Panc1 (cell line): ENCODE results near the gene ARSG. TPM values are rescaled to one million over a fixed set of nuclear protein-coding genes. Genes with fewer than 3 reads are reported as not detected.

Source experiments
- ATAC-seq: fragments of 200-7000 bp; cut with Tn5 transposase; 2 replicates; pipeline ENCODE4 v1.9.1; 2020; ENCODE audit warnings: mild to moderate bottlenecking, moderate library complexity
- BruUV-seq: library from RNA; stranded (reverse); fragments of 400-500 nt; replicated peaks from 2 replicates; lab custom pipeline; 2021; lab: Mats Ljungman, UMichigan
- CTCF ChIA-PET: fragments of 300-600 bp; sonication (Branson Sonifier 250); formaldehyde crosslinking; loops from one replicate; lab custom pipeline; 2022; ENCODE audit warnings: antibody characterized with exemption; lab: Charles Lee
- POLR2A ChIA-PET: fragments of 300-600 bp; sonication (Branson Sonifier 250); formaldehyde crosslinking; loops from one replicate; lab custom pipeline; 2022; ENCODE audit warnings: antibody characterized with exemption; lab: Charles Lee
- DNase-seq: peaks from one replicate; pipeline ENCODE4 v3.0.0-alpha.2; 2010; ENCODE audit warnings: low read depth, low spot score
- H3K27ac ChIP-seq: 2 replicates; pipeline ENCODE4 v1.5.1; 2011; ENCODE audit warnings: mild to moderate bottlenecking, low read length, inconsistent platforms
- H3K27me3 ChIP-seq: fragments of 200-500 bp; sonication (Bioruptor generic); 2 replicates; pipeline ENCODE4 v1.6.0; 2014; ENCODE audit warnings: low read length, inconsistent platforms; ENCODE audit not compliant: control insufficient read depth, insufficient read depth
- H3K36me3 ChIP-seq: fragments of 200-500 bp; sonication (Bioruptor generic); 2 replicates; pipeline ENCODE4 v1.5.1; 2014; ENCODE audit warnings: inconsistent platforms, mild to moderate bottlenecking, low read length, moderate library complexity; ENCODE audit not compliant: control insufficient read depth, insufficient read depth
- H3K4me1 ChIP-seq: 2 replicates; pipeline ENCODE4 v1.5.1; 2011; ENCODE audit warnings: inconsistent platforms, mild to moderate bottlenecking, low read length, moderate library complexity; ENCODE audit not compliant: control insufficient read depth, insufficient read depth
- H3K4me3 ChIP-seq, 2 experiments: 2 replicates each; pipeline ENCODE4 v1.5.1; 2011 to 2012; ENCODE audit warnings: low read depth in 2 of 2, low read length in 2 of 2, mild to moderate bottlenecking in 2 of 2, inconsistent platforms in 1 of 2, moderate library complexity in 1 of 2
- H3K9me3 ChIP-seq: fragments of 200-500 bp; sonication (Bioruptor generic); 2 replicates; pipeline ENCODE4 v1.5.1; 2014; ENCODE audit warnings: low read depth, mild to moderate bottlenecking, inconsistent platforms, low read length, moderate library complexity; ENCODE audit not compliant: control insufficient read depth, insufficient read depth
- CTCF ChIP-seq: fragments of 450-650 bp; IDR thresholded peaks from 2 replicates; pipeline ENCODE4 v1.5.1; 2017; ENCODE audit warnings: mild to moderate bottlenecking
- POLR2AphosphoS5 ChIP-seq: IDR thresholded peaks from 2 replicates; pipeline ENCODE4 v1.6.1; 2012; ENCODE audit warnings: mild to moderate bottlenecking, low read depth, low read length, moderate library complexity
- SIN3A ChIP-seq: IDR thresholded peaks from 2 replicates; pipeline ENCODE4 v1.6.1; 2012; ENCODE audit warnings: low read depth, mild to moderate bottlenecking, low read length, moderate library complexity, borderline replicate concordance; ENCODE audit not compliant: insufficient read depth
- TCF7L2 ChIP-seq: IDR thresholded peaks from 2 replicates; pipeline ENCODE4 v1.6.1; 2011; ENCODE audit warnings: mild to moderate bottlenecking, low read depth, low read length, inconsistent platforms
- in situ Hi-C: cut with HindIII; loops from 2 replicates; pipeline ENCODE4 v1.10.0; 2016; ENCODE audit warnings: low sequenced_read_pairs, low pct_unique_long_range_greater_than_20kb
- intact Hi-C: fragments of 100-400 bp; cut with micrococcal nuclease; formaldehyde crosslinking; loops from one replicate; pipeline ENCODE4 v1.10.0; 2022; ENCODE audit not compliant: unreplicated experiment
- total RNA-seq: library from RNA; stranded (reverse); gene quantifications from one replicate; pipeline ENCODE4 v1.2.1, GENCODE V29; 2021; ENCODE audit not compliant: unreplicated experiment
- TF ChIP-seq, protein P1 (sequence below), 2 experiments: IDR thresholded peaks; 2 replicates each; pipeline ENCODE4 v1.6.1; 2011 to 2012; ENCODE audit warnings: low read depth in 2 of 2, control low read depth in 1 of 2, low read length in 1 of 2, mild to moderate bottlenecking in 1 of 2, moderate library complexity in 1 of 2; ENCODE audit not compliant: insufficient read depth in 1 of 2

ARSG gene
- total RNA-seq, 1 experiment from 2014 or later, result 2.3 TPM

DNA sequence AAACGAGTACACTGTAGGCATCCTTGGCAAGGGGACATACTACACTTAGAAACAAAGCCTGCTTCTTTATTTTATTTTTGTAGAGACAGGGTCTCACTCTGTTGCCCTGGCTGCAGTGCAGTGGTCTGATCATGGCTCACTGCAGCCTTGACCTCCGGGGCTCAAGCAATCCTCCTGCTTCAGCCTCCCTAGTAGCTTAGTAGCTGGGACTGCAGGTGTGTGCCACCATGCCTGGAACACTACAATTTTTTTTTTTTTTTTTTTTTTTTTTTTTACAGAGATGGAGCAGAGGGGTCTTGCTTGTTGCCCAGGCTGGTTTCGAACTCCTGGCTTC is 87.8 kb downstream of the ARSG start:
- in situ Hi-C loops (no loop called here), intact Hi-C loops (no loop called here)
- ChIA-PET POLR2A (no interaction called here), CTCF (no interaction called here)
- H3K27me3 ChIP-seq, result no peaks in the 10 kb centered on the region
- no peak for ATAC-seq
- H3K36me3 ChIP-seq, result no peaks in the 10 kb centered on the region
- H3K4me3 ChIP-seq, result no peak overlapping the region
- TF ChIP-seq POLR2AphosphoS5 (no peak), CTCF (no peak), SIN3A (no peak)
- TF ChIP-seq, protein P1, sequence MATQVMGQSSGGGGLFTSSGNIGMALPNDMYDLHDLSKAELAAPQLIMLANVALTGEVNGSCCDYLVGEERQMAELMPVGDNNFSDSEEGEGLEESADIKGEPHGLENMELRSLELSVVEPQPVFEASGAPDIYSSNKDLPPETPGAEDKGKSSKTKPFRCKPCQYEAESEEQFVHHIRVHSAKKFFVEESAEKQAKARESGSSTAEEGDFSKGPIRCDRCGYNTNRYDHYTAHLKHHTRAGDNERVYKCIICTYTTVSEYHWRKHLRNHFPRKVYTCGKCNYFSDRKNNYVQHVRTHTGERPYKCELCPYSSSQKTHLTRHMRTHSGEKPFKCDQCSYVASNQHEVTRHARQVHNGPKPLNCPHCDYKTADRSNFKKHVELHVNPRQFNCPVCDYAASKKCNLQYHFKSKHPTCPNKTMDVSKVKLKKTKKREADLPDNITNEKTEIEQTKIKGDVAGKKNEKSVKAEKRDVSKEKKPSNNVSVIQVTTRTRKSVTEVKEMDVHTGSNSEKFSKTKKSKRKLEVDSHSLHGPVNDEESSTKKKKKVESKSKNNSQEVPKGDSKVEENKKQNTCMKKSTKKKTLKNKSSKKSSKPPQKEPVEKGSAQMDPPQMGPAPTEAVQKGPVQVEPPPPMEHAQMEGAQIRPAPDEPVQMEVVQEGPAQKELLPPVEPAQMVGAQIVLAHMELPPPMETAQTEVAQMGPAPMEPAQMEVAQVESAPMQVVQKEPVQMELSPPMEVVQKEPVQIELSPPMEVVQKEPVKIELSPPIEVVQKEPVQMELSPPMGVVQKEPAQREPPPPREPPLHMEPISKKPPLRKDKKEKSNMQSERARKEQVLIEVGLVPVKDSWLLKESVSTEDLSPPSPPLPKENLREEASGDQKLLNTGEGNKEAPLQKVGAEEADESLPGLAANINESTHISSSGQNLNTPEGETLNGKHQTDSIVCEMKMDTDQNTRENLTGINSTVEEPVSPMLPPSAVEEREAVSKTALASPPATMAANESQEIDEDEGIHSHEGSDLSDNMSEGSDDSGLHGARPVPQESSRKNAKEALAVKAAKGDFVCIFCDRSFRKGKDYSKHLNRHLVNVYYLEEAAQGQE (IDR thresholded peaks at IDR 0.05; ENCODE audit: insufficient read depth in 1 of 2, low read depth in 2 of 2, low read length in 1 of 2), result no peak
- H3K9me3 ChIP-seq, result no peaks in the 10 kb centered on the region
- no peak for DNase-seq
- no TSS peak for BruUV-seq
- no peaks in the 10 kb centered on the region for H3K4me1 ChIP-seq
- no peak overlapping the region for H3K27ac ChIP-seq

- POLR2A ChIA-PET, result interaction anchor here (0.6 kb wide), 1 partner anchor 9 kb away, joined by 4 read pairs; no protein-coding TSS in a partner anchor
- ATAC-seq (no peak), DNase-seq (no peak)
- no peaks in the 10 kb centered on the region for H3K36me3 ChIP-seq
- no peaks in the 10 kb centered on the region for H3K27me3 ChIP-seq
- intact Hi-C loops, result no loop called here
- H3K4me1 ChIP-seq, result no peaks in the 10 kb centered on the region
- no peaks in the 10 kb centered on the region for H3K9me3 ChIP-seq
- CTCF ChIA-PET, result no interaction called here
- TF ChIP-seq, protein P1 (IDR thresholded peaks at IDR 0.05; ENCODE audit: insufficient read depth in 1 of 2, low read depth in 2 of 2, low read length in 1 of 2), result no peak
- TF ChIP-seq POLR2AphosphoS5 (no peak), SIN3A (no peak), CTCF (no peak), TCF7L2 (no peak)
- in situ Hi-C loops, result no loop called here
- H3K4me3 ChIP-seq, result no peak overlapping the region
- H3K27ac ChIP-seq, result no peak overlapping the region
- BruUV-seq, result no TSS peak
Observed at GRCh38 chr17:68379692-68380677, 88.7 kb downstream of the ARSG start.
